ACC112 (cell line): ENCODE measurements around the gene PPIC.

ENCODE experiments used
- H2AFZ ChIP-seq: fragments of 200-600 bp; sonication (generic); one replicate; pipeline ENCODE4 v1.6.0; 2017; ENCODE audit warnings: antibody characterized with exemption, low read length; ENCODE audit not compliant: unreplicated experiment
- H3K27ac ChIP-seq: fragments of 200-600 bp; sonication (generic); 2 replicates; pipeline ENCODE4 v1.5.1; 2014; ENCODE audit warnings: low read depth, mild to moderate bottlenecking, antibody characterized with exemption, low read length, moderate library complexity
- H3K27me3 ChIP-seq: fragments of 200-600 bp; sonication (generic); 2 replicates; pipeline ENCODE4 v1.6.1; 2014; ENCODE audit warnings: mild to moderate bottlenecking, antibody characterized with exemption, low read length, moderate library complexity, mixed read lengths; ENCODE audit not compliant: insufficient read depth
- H3K36me3 ChIP-seq: fragments of 200-600 bp; sonication (generic); 2 replicates; pipeline ENCODE4 v1.6.1; 2016; ENCODE audit warnings: mild to moderate bottlenecking, antibody characterized with exemption, low read length, moderate library complexity, mixed read lengths; ENCODE audit not compliant: insufficient read depth
- H3K4me1 ChIP-seq: fragments of 200-600 bp; sonication (generic); one replicate; pipeline ENCODE4 v1.6.1; 2016; ENCODE audit warnings: low read length, mixed read lengths; ENCODE audit not compliant: insufficient read depth, unreplicated experiment, control insufficient read depth
- H3K4me3 ChIP-seq: fragments of 200-600 bp; sonication (generic); 2 replicates; pipeline ENCODE4 v1.5.1; 2014; ENCODE audit warnings: mild to moderate bottlenecking, low read depth, low read length
- H3K79me2 ChIP-seq: fragments of 200-600 bp; sonication (generic); one replicate; pipeline ENCODE4 v1.6.0; 2016; ENCODE audit warnings: low read length; ENCODE audit not compliant: control insufficient read depth, unreplicated experiment, insufficient read depth

Gene PPIC

DNA sequence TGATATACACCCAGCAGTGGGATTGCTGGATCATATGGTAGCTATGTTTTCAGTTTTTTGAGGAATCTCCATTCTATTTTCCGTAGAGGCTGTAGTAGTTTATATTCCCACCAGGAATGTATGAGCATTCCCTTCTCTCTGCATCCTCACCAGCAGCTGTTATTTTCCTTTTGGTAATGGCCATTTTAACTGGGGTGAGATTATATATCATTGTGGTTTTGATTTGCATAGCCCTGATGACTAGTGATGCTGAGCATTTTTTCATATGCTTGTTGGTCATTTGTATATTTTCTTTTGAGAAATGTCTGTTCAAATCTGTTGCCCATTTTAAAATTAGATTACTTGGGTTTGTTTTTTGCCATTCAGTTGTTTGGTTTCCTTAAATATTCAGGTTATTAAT is 11.2 kb upstream of the PPIC start:
- H2AFZ ChIP-seq = no peak overlapping the region
- H3K27ac ChIP-seq = no peak overlapping the region
- H3K27me3 ChIP-seq = no peaks in the 10 kb centered on the region

DNA sequence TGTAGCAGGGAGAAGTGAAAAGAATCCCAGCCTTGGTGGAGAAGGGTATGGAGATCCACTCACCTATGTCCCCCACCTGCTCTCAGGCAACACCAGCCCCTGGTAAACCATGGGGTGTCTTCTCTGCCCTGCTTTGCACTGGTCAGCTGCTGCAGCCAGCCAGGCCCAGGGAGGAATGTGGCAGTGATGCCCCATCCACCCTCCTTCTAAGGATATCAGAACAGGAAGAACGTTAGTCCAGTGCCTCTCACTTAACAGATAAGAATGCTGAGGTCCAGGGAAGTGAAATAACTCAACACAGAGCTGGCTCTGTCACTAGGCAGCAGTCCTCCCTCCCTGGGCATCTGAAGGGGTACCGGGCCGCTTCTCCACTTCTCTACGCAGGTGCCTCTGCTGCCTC is 9.7 kb upstream of the PPIC start:
- Histone ChIP-seq H3K36me3 (no peaks in the 10 kb centered on the region), H3K79me2 (no peaks in the 10 kb centered on the region), H3K27me3 (no peaks in the 10 kb centered on the region), H3K4me1 (no peaks in the 10 kb centered on the region), H3K27ac (no peak overlapping the region), H3K4me3 (no peak overlapping the region), H2AFZ (no peak overlapping the region)

More for the DNA sequence above, 11.2 kb upstream of the PPIC start:
- Histone ChIP-seq H3K36me3 (no peaks in the 10 kb centered on the region), H3K79me2 (no peaks in the 10 kb centered on the region), H3K4me1 (no peaks in the 10 kb centered on the region), H3K4me3 (no peak overlapping the region)

DNA sequence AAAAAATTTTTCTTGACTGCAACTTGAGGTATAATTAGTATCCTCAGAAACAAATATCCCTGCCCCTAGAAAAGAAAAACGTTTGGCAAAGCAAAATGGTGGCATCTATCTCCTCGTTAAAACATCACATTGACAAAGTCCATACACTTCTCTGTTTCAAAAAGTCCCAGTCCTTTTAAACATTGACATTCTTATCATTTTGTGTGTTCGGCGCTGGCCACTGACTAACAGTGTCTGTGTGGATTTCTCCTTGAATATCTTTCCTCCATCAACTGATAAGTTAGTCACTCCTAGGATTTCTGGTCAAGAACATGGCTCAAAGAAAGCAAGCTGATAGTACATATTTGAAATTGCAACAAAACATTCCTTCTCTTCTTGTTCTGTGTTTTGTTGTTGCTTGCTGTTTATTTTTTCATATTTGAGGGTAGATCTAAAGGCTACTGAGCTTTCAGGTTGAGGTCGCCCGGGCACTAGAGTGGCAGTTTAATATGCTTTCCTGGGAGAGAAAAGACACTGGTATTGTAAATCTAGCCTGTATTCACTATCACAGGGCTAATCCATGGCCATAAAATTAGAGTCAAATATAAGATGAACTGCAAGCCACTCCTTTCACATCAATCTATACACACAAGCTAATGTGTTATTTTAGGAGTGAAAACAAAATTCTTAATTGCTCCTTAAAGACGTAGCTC is 8.5 kb upstream of the PPIC start:
- H3K4me1 ChIP-seq = no peaks in the 10 kb centered on the region
- no peaks in the 10 kb centered on the region for H3K79me2 ChIP-seq
- no peak overlapping the region for H2AFZ ChIP-seq
- no peak overlapping the region for H3K27ac ChIP-seq
- no peak overlapping the region for H3K4me3 ChIP-seq
- H3K27me3 ChIP-seq = no peaks in the 10 kb centered on the region
- H3K36me3 ChIP-seq = no peaks in the 10 kb centered on the region

DNA sequence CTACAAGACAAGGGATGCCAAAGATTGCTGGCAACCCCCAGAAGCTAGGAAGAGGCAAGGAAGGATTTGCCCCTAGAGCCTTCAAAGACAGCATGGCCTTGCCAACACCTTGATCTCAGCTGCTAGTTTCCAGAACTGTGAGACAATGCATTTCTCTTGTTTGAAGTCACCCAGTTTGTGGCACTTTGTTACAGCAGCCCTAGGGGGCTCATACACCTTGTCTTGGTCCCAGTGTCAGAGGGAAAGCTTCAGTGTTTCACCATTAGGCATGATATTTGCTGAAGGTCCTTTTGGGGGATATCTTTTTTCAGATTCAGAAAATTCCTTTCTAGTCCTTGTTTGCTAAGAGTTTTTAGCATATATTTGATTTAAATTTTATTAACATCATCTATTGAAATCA is 3.1 kb upstream of the PPIC start:
- Histone ChIP-seq H3K4me1 (no peaks in the 10 kb centered on the region), H3K79me2 (no peaks in the 10 kb centered on the region), H3K4me3 (no peak overlapping the region), H3K27ac (no peak overlapping the region), H2AFZ (no peak overlapping the region), H3K27me3 (no peaks in the 10 kb centered on the region), H3K36me3 (no peaks in the 10 kb centered on the region)

DNA sequence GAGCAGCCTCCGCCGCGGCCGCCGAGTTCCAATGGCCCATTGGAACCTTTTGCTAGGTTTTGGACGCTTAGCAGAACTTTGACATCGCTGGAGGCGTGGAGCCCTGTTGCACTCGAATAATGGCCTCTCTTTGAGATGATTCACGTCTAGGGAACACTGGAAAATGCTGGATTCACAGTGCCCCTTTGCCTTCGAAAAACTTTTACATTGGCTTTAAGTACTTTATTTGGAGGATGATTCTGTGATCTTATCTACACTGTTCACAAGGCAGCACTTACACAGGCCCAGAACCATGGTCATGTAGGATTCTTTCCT is 536 bp upstream of the PPIC start:
- Histone ChIP-seq H3K27me3 (no peaks in the 10 kb centered on the region), H3K79me2 (no peaks in the 10 kb centered on the region), H2AFZ (peak overlapping the region; percentile 76), H3K4me1 (no peaks in the 10 kb centered on the region), H3K27ac (peak overlapping the region; percentile 40), H3K36me3 (no peaks in the 10 kb centered on the region), H3K4me3 (peak overlapping the region; percentile 86)

DNA sequence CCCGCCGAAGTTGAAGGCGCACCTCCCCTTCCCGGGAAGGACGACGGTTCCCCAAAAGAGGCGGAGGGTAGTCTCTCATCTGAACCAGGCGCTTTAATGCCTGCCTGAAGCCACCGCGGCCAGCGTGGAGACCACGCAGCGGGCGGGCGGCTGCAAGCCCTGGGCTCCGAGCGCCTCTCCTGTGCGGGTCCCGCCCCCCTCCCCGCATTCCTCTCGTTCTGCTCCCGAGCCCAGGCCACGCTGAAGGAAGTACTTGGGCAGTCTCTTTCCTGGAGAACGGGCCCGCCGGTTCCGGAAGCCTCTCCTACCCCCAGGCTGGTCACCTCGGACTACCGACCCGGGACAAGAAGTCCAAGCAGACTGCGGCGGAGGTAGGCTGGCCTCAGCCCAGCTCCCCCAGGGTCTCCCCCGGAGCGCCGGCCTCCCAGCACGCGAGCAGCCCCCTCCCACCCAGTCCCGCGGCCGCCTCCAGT is 571 bp downstream of the PPIC start:
- Histone ChIP-seq H3K79me2 (no peaks in the 10 kb centered on the region), H3K4me1 (no peaks in the 10 kb centered on the region), H3K27ac (no peak overlapping the region), H3K36me3 (no peaks in the 10 kb centered on the region), H3K27me3 (no peaks in the 10 kb centered on the region), H2AFZ (peak overlapping the region; percentile 39), H3K4me3 (peak overlapping the region; percentile 86)

DNA sequence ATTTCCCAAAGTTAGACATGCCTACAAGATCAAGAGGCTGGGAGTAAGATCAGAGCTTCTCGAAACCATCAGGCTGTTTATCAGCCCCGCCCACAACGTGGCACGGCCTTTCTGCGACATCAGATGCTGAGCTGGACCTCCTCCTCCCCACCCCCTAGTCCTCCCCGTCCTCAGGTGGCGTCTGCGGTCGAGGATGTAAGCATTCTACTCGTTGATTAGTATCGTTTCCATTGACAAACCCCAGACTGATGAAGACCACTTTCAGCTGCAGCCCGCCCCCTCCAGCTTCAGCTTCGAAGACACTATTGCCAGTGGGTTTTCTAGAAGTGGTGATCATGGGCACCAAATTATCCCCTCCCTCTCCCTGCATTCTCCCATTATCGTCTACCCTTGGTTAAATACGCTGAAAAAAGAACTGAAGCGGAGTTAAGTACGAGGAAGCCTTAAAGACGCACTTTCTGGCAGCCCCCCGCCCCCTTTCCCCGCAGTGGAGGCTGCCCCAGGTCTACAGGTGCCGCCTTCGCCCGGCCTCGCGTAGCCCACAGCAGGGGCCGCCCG is 1.1 kb downstream of the PPIC start:
- no peak overlapping the region for H3K27ac ChIP-seq
- no peaks in the 10 kb centered on the region for H3K79me2 ChIP-seq
- no peaks in the 10 kb centered on the region for H3K27me3 ChIP-seq
- peak overlapping the region; percentile 86 for H3K4me3 ChIP-seq
- peak overlapping the region; percentile 39 for H2AFZ ChIP-seq
- H3K4me1 ChIP-seq = no peaks in the 10 kb centered on the region
- H3K36me3 ChIP-seq = no peaks in the 10 kb centered on the region

DNA sequence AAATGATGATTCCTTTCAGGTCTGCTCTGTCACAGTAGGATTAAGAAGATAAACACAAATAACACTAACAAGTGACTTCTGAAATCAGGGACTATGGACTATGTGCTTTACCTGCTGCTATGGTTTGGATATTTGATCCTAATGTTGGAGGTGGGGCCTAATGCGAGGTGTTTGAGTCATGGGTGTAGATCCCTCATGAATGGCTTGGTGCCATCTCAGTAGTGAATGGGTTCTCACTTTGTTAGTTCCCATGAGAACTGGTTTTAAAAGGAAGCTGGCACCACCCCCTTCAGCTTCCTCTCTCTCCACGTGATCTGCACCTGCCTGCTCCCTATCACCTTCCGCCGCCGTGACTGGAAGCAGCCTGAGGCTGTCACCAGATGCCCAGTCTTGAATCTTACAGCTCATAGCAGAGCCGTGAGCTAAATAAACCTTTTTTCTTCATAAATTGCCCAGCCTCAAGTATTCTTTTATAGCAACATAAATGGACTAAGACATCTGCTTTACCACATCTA is 3.3 kb downstream of the PPIC start:
- H3K27ac ChIP-seq = no peak overlapping the region

DNA sequence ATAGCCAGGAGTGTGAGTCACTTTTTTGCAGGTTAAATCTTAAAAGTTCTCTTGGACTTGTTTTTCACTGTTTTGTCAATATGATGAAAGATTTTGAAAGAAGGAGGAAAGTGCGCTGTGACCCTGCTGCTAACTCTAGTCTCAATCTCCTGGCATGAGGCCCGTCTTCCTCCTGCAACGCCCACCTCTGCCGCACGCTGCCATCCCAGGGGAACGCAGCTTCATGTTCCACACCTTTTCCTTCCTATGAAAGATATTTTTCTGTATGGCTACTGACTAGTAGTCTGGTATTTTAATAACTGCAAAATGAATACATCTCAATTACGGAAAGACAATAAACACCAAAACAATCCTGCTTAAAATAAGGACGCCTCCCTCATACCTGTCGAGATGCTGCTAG is 8.3 kb downstream of the PPIC start:
- H3K4me3 ChIP-seq = no peak overlapping the region
- no peaks in the 10 kb centered on the region for H3K4me1 ChIP-seq
- H3K27ac ChIP-seq = no peak overlapping the region
- H3K79me2 ChIP-seq = no peaks in the 10 kb centered on the region
- H2AFZ ChIP-seq = no peak overlapping the region
- peaks cover 11% of the 10 kb centered on the region for H3K36me3 ChIP-seq
- no peaks in the 10 kb centered on the region for H3K27me3 ChIP-seq

More for the DNA sequence above, 3.3 kb downstream of the PPIC start:
- no peak overlapping the region for H3K4me3 ChIP-seq
- H3K79me2 ChIP-seq = no peaks in the 10 kb centered on the region
- H3K4me1 ChIP-seq = no peaks in the 10 kb centered on the region
- H2AFZ ChIP-seq = no peak overlapping the region
- H3K36me3 ChIP-seq = peaks cover 4% of the 10 kb centered on the region; the same call in 1 of the 2 replicates
- H3K27me3 ChIP-seq = no peaks in the 10 kb centered on the region

DNA sequence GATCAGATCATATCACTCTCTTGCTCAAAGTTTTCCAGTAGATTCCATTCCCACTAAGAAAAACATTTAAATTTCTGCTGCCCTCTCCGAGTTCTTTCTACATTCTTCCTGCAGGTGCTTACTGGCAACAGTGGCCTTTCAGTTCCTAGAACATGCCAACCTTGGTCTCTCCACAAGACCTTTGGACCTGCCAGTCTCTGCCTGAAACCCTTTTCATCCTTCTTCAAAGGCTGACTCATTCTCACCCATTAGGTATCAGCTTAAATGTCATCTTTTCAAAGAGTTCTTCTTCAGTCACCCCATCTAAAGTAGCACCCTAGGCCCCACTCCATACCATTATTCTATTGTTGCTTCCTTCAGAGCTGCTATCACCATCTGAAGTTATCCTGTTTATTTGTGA is 21.8 kb downstream of the PPIC start:
- H3K4me1 ChIP-seq = no peaks in the 10 kb centered on the region
- no peaks in the 10 kb centered on the region for H3K79me2 ChIP-seq
- no peak overlapping the region for H3K4me3 ChIP-seq

DNA sequence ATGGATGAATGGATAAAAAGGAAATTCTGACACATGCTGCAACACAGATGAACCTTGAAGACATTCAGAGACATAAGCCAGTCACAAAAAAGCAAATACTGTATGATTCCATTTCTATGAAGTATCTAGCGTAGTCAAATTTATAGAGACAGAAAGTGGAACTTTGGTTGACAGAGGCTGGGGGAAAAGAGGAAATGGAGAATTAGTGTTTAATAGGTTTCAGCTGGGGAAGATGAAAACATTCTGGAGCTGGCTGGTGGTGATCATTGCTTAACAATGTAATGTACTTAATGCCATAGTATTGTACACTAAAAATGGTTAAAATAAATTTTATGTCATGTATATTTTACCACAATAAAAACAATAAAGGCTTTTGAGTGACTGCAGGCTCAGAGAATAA is 24.2 kb downstream of the PPIC start:
- H3K79me2 ChIP-seq = no peaks in the 10 kb centered on the region
- no peak overlapping the region for H3K4me3 ChIP-seq
- H3K27me3 ChIP-seq = no peaks in the 10 kb centered on the region
- no peaks in the 10 kb centered on the region for H3K4me1 ChIP-seq
- no peak overlapping the region for H3K27ac ChIP-seq
- no peak overlapping the region for H2AFZ ChIP-seq
- H3K36me3 ChIP-seq = no peaks in the 10 kb centered on the region; the same call in 1 of the 2 replicates

More for the DNA sequence above, 21.8 kb downstream of the PPIC start:
- Histone ChIP-seq H3K36me3 (no peaks in the 10 kb centered on the region), H3K27me3 (no peaks in the 10 kb centered on the region), H3K27ac (no peak overlapping the region), H2AFZ (no peak overlapping the region)
